PFSK-1 (cell line): ENCODE measurements around the gene WDR45.

Source experiments
- FOXP2 ChIP-seq: optimal IDR thresholded peaks from 2 replicates; pipeline ENCODE3; 2011; ENCODE audit warnings: borderline replicate concordance, control low read depth, inconsistent platforms; ENCODE audit not compliant: insufficient read depth; ENCODE audit errors: extremely low read length, extremely low read depth
- POLR2AphosphoS5 ChIP-seq: IDR thresholded peaks from 2 replicates; pipeline ENCODE4 v1.6.1; 2012; ENCODE audit warnings: low read depth, mild to moderate bottlenecking, control low read depth, low read length, moderate library complexity
- REST ChIP-seq, 2 experiments: IDR thresholded peaks; 2 replicates each; pipeline versions ENCODE4 v1.6.1 to v1.8.0; 2011 to 2012; ENCODE audit warnings: low read depth in 2 of 2, low read length in 2 of 2, control low read depth in 1 of 2, inconsistent platforms in 1 of 2, mild to moderate bottlenecking in 1 of 2, moderate library complexity in 1 of 2; ENCODE audit not compliant: insufficient read depth in 1 of 2
- SIN3A ChIP-seq: IDR thresholded peaks from 2 replicates; pipeline ENCODE4 v1.6.1; 2012; ENCODE audit warnings: mild to moderate bottlenecking, low read length, moderate library complexity, borderline replicate concordance; ENCODE audit not compliant: insufficient read depth
- TAF1 ChIP-seq: IDR thresholded peaks from 2 replicates; pipeline ENCODE4 v1.6.1; 2012; ENCODE audit warnings: low read length, control low read depth, borderline replicate concordance; ENCODE audit not compliant: insufficient read depth

WDR45 gene

GRCh38 chrX:49042581-49043219, 37.0 kb downstream of the WDR45 start:
- no peak for TF ChIP-seq REST (IDR thresholded peaks at IDR 0.05; ENCODE audit: insufficient read depth in 1 of 2, low read depth in 2 of 2, low read length in 2 of 2)

- TF ChIP-seq POLR2AphosphoS5 = no peak
- TF ChIP-seq TAF1 = no peak
- no peak for TF ChIP-seq REST (IDR thresholded peaks at IDR 0.05; ENCODE audit: insufficient read depth in 1 of 2, low read depth in 2 of 2, low read length in 2 of 2)
- TF ChIP-seq SIN3A = no peak
- TF ChIP-seq FOXP2 = no peak
Measured at GRCh38 chrX:49041744-49042580, 37.7 kb downstream of the WDR45 start.

- TF ChIP-seq POLR2AphosphoS5 (no peak), REST (IDR thresholded peaks at IDR 0.05; ENCODE audit: insufficient read depth in 1 of 2, low read depth in 2 of 2, low read length in 2 of 2) (no peak)
Measured at GRCh38 chrX:49040376-49040955, 39.2 kb downstream of the WDR45 start.

GRCh38 chrX:49039598-49040375, 39.9 kb downstream of the WDR45 start:
- TF ChIP-seq FOXP2 (no peak), REST (IDR thresholded peaks at IDR 0.05; ENCODE audit: insufficient read depth in 1 of 2, low read depth in 2 of 2, low read length in 2 of 2) (no peak), POLR2AphosphoS5 (no peak), TAF1 (no peak), SIN3A (no peak)
